Mucosa of gallbladder (tissue), 1 donor: ENCODE results near the gene XG. TPM values are rescaled to one million over a fixed set of nuclear protein-coding genes. Genes with fewer than 3 reads are reported as not detected.
"Not testable (repeated sequence)": the region's sequence is repeated elsewhere in the genome, so short reads cannot be mapped to it uniquely, and the experiment has no call there.

Source experiments
- DNase-seq: peaks from one replicate; pipeline ENCODE4 v3.0.0-alpha.2; 2020; ENCODE audit warnings: low spot score
- total RNA-seq: library from RNA; stranded (reverse); gene quantifications from one replicate; pipeline ENCODE4 v1.2.1, GENCODE V29; 2021
- donor health status: DM: no; HTN: no; CAD: no.

XG gene
- total RNA-seq, 1 donor from 2014 or later = 3.9 TPM

- DNase-seq = not testable (repeated sequence)
Measured at GRCh38 chrX:2780472-2781225, 28.8 kb downstream of the XG start.

- DNase-seq = no peak
Measured at GRCh38 chrX:2781226-2781571, 29.4 kb downstream of the XG start.

- peak; percentile 22 for DNase-seq
Measured at GRCh38 chrX:2781698-2782097, 29.9 kb downstream of the XG start.

- no peak for DNase-seq
Measured at GRCh38 chrX:2782171-2782570, 30.3 kb downstream of the XG start.

GRCh38 chrX:2782778-2783177, 30.9 kb downstream of the XG start:
- DNase-seq = no peak

- DNase-seq = no peak
Measured at GRCh38 chrX:2784026-2784425, 32.2 kb downstream of the XG start.

- DNase-seq = no peak
Measured at GRCh38 chrX:2785538-2785937, 33.7 kb downstream of the XG start.

GRCh38 chrX:2788980-2789379, 37.1 kb downstream of the XG start:
- no peak for DNase-seq

GRCh38 chrX:2789569-2789968, 37.7 kb downstream of the XG start:
- no peak for DNase-seq

GRCh38 chrX:2793752-2794151, 41.9 kb downstream of the XG start:
- DNase-seq = no peak

- no peak for DNase-seq
Measured at GRCh38 chrX:2794336-2794735, 42.5 kb downstream of the XG start.

- DNase-seq = not testable (repeated sequence)
Measured at GRCh38 chrX:2796808-2797207, 45.0 kb downstream of the XG start.

- no peak for DNase-seq
Measured at GRCh38 chrX:2799369-2799768, 47.5 kb downstream of the XG start.

GRCh38 chrX:2799980-2800379, 48.1 kb downstream of the XG start:
- not testable (repeated sequence) for DNase-seq

- no peak for DNase-seq
Measured at GRCh38 chrX:2801223-2801622, 49.4 kb downstream of the XG start.

GRCh38 chrX:2802376-2803090, 50.7 kb downstream of the XG start:
- DNase-seq = not testable (repeated sequence)

GRCh38 chrX:2803486-2803885, 51.6 kb downstream of the XG start:
- DNase-seq = not testable (repeated sequence)

GRCh38 chrX:2804106-2804843, 52.4 kb downstream of the XG start:
- not testable (repeated sequence) for DNase-seq

GRCh38 chrX:2804858-2805257, 53.0 kb downstream of the XG start:
- DNase-seq = not testable (repeated sequence)

- DNase-seq = no peak
Measured at GRCh38 chrX:2811271-2811670, 59.4 kb downstream of the XG start.

GRCh38 chrX:2812161-2812907, 60.5 kb downstream of the XG start:
- DNase-seq = peak; percentile 60

GRCh38 chrX:2817036-2817435, 65.2 kb downstream of the XG start:
- DNase-seq = no peak
